Measurements from ENCODE around the gene KSR2. TPM values are rescaled to one million over a fixed set of nuclear protein-coding genes. Genes with fewer than 3 reads are reported as not detected.

The KSR2 gene
- polyA plus RNA-seq, 1 experiment: not detected

- Histone ChIP-seq H3K36me3 (ENCODE audit: control insufficient read depth, insufficient read depth, low read length) (no peaks in the 10 kb centered on the region), H3K27me3 (ENCODE audit: control insufficient read depth, insufficient read depth, low read length) (no peaks in the 10 kb centered on the region), H3K4me3 (ENCODE audit: low read depth, low read length) (no peak overlapping the region)
- TF ChIP-seq, protein P1, sequence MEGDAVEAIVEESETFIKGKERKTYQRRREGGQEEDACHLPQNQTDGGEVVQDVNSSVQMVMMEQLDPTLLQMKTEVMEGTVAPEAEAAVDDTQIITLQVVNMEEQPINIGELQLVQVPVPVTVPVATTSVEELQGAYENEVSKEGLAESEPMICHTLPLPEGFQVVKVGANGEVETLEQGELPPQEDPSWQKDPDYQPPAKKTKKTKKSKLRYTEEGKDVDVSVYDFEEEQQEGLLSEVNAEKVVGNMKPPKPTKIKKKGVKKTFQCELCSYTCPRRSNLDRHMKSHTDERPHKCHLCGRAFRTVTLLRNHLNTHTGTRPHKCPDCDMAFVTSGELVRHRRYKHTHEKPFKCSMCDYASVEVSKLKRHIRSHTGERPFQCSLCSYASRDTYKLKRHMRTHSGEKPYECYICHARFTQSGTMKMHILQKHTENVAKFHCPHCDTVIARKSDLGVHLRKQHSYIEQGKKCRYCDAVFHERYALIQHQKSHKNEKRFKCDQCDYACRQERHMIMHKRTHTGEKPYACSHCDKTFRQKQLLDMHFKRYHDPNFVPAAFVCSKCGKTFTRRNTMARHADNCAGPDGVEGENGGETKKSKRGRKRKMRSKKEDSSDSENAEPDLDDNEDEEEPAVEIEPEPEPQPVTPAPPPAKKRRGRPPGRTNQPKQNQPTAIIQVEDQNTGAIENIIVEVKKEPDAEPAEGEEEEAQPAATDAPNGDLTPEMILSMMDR (IDR thresholded peaks at IDR 0.05; ENCODE audit: insufficient read depth, low read depth, low read length): no peak
- DNase-seq (ENCODE audit: low read depth): no peak
- ChIA-PET CTCF (no interaction called here), POLR2A (no interaction called here)
Measured at GRCh38 chr12:117936722-117937484, 31.9 kb downstream of the KSR2 start.

DNA sequence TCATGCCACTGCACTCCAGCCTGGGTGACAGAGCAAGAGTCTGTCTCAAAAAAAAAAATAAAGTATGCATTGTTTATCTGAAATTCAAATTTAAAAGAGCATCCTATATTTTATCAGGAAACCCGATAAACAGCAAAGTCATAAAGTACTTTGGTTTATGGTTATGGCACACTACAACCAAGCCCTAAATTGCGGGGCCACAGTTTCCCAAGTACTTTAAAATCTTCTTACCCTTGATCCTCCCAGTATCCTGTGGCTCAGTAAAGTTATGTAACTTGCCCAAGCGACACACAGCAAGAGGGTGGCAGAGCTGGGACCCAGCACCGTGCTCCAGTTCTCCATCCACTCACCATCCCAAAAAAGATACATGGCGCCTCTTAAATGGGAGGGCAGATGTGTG lies 35.2 kb downstream of the KSR2 start:
- no peaks in the 10 kb centered on the region for H3K36me3 ChIP-seq (ENCODE audit: control insufficient read depth, insufficient read depth, low read length)
- CTCF ChIA-PET: no interaction called here
- H3K4me3 ChIP-seq (ENCODE audit: low read depth, low read length): no peak overlapping the region
- POLR2A ChIA-PET: no interaction called here
- TF ChIP-seq, protein P1 (IDR thresholded peaks at IDR 0.05; ENCODE audit: insufficient read depth, low read depth, low read length): no peak
- no peaks in the 10 kb centered on the region for H3K27me3 ChIP-seq (ENCODE audit: control insufficient read depth, insufficient read depth, low read length)
- DNase-seq (ENCODE audit: low read depth): no peak

GRCh38 chr12:117926391-117926899 lies 42.3 kb downstream of the KSR2 start:
- TF ChIP-seq, protein P1 (IDR thresholded peaks at IDR 0.05; ENCODE audit: insufficient read depth, low read depth, low read length): no peak
- H3K27me3 ChIP-seq (ENCODE audit: control insufficient read depth, insufficient read depth, low read length): no peaks in the 10 kb centered on the region

DNA sequence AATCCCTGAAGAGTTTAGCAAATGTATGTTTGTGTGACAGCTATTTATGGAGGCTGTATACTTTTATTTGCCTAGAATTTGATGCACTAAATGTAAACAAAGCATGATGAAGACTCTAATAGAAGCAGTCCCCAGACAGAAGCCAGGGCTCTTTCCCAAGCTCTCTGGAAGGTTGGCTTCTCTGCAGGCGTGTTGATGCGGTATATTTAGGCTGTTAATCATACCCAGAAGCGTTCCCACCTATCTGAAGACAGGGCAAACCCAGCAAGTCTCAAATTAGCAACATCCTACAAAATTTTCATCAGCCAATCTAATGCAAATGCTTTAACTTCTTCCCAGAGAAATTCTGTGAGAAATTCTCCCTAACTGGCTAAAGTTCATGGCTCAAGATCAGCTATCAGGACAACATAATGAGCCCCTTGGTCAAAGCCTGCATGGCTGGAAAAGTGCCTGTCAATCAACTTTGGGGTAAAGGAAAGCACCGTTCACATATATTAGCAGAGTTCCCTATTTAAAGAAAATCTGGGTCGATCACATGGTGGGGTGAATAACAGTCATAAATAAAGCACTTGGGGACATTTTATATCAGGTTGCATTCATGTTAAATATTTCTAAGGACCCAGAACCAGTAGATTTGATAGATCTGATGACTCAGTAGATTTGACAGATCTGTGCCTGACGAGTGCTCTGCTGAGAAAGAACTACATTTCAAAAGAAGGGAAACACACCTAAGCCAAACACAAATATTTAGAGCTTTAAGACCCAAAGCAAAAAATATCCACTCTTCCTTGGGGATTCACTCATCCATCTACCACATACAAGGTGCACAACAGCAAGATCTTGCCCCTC lies 46.6 kb downstream of the KSR2 start:
- no peak for DNase-seq (ENCODE audit: low read depth)
- CTCF ChIA-PET: interaction anchor here (0.7 kb wide), 1 partner anchor 28 kb away, joined by 3 read pairs; no protein-coding TSS in a partner anchor
- TF ChIP-seq, protein P1 (IDR thresholded peaks at IDR 0.05; ENCODE audit: insufficient read depth, low read depth, low read length): no peak
- H3K27me3 ChIP-seq (ENCODE audit: control insufficient read depth, insufficient read depth, low read length): no peaks in the 10 kb centered on the region
- no peaks in the 10 kb centered on the region for H3K36me3 ChIP-seq (ENCODE audit: control insufficient read depth, insufficient read depth, low read length)
- no peak overlapping the region for H3K4me3 ChIP-seq (ENCODE audit: low read depth, low read length)
- POLR2A ChIA-PET: no interaction called here

More at GRCh38 chr12:117926391-117926899, 42.3 kb downstream of the KSR2 start:
- Histone ChIP-seq H3K4me3 (ENCODE audit: low read depth, low read length) (no peak overlapping the region), H3K36me3 (ENCODE audit: control insufficient read depth, insufficient read depth, low read length) (no peaks in the 10 kb centered on the region)
- ChIA-PET POLR2A (no interaction called here), CTCF (no interaction called here)
- no peak for DNase-seq (ENCODE audit: low read depth)

- H3K4me3 ChIP-seq (ENCODE audit: low read depth, low read length): no peak overlapping the region
- no peak for DNase-seq (ENCODE audit: low read depth)
- TF ChIP-seq, protein P1 (IDR thresholded peaks at IDR 0.05; ENCODE audit: insufficient read depth, low read depth, low read length): no peak
- ChIA-PET CTCF (interaction anchor here (1.2 kb wide), 1 partner anchor 15 kb away, joined by 4 read pairs; no protein-coding TSS in a partner anchor), POLR2A (no interaction called here)
- no peaks in the 10 kb centered on the region for H3K27me3 ChIP-seq (ENCODE audit: control insufficient read depth, insufficient read depth, low read length)
- no peaks in the 10 kb centered on the region for H3K36me3 ChIP-seq (ENCODE audit: control insufficient read depth, insufficient read depth, low read length)
Measured at GRCh38 chr12:117919479-117919878, 49.3 kb downstream of the KSR2 start.

Data from BJ (cell line).